Fibroblast of skin of left biceps (primary cell): ENCODE data around the gene MRGPRE.
"Not testable (repeated sequence)": the region's sequence is repeated elsewhere in the genome, so short reads cannot be mapped to it uniquely, and the experiment has no call there.

Experiments
- DNase-seq, 2 experiments: peaks; one replicate each; pipeline ENCODE4 v3.0.0-alpha.2; 2013; ENCODE audit warnings: low read depth in 2 of 2

The MRGPRE gene

GRCh38 chr11:3231851-3232744 is at the start of gene MRGPRE:
Gene MRGPRE (minus strand): TSS chr11:3232417. CDS start chr11:3228799, 3,618 bp downstream.
- no peak for DNase-seq

GRCh38 chr11:3281146-3281545 is 48.9 kb upstream of the MRGPRE start:
- DNase-seq = not testable (repeated sequence)

- DNase-seq = not testable (repeated sequence)
Measured at GRCh38 chr11:3280662-3281061, 48.4 kb upstream of the MRGPRE start.

GRCh38 chr11:3278922-3279321 is 46.7 kb upstream of the MRGPRE start:
- DNase-seq = not testable (repeated sequence)

GRCh38 chr11:3273629-3274028 is 41.4 kb upstream of the MRGPRE start:
- not testable (repeated sequence) for DNase-seq

GRCh38 chr11:3262548-3262947 is 30.3 kb upstream of the MRGPRE start:
- not testable (repeated sequence) for DNase-seq

- not testable (repeated sequence) for DNase-seq
Measured at GRCh38 chr11:3261831-3262230, 29.6 kb upstream of the MRGPRE start.

GRCh38 chr11:3257509-3257908 is 25.3 kb upstream of the MRGPRE start:
- DNase-seq = not testable (repeated sequence)

GRCh38 chr11:3255241-3255640 is 23.0 kb upstream of the MRGPRE start:
- not testable (repeated sequence) for DNase-seq

GRCh38 chr11:3254773-3255172 is 22.6 kb upstream of the MRGPRE start:
- DNase-seq = not testable (repeated sequence)

- DNase-seq = no peak
Measured at GRCh38 chr11:3245071-3245470, 12.9 kb upstream of the MRGPRE start.

- no peak for DNase-seq
Measured at GRCh38 chr11:3243880-3244279, 11.7 kb upstream of the MRGPRE start.

GRCh38 chr11:3237119-3237518 is 4.9 kb upstream of the MRGPRE start:
- DNase-seq = no peak

- no peak for DNase-seq
Measured at GRCh38 chr11:3234846-3235245, 2.6 kb upstream of the MRGPRE start.

- DNase-seq = no peak
Measured at GRCh38 chr11:3232956-3233355, 739 bp upstream of the MRGPRE start.

- no peak for DNase-seq
Measured at GRCh38 chr11:3231550-3231850, 717 bp downstream of the MRGPRE start.

- DNase-seq = no peak
Measured at GRCh38 chr11:3230636-3231549, 1.3 kb downstream of the MRGPRE start.

- no peak for DNase-seq
Measured at GRCh38 chr11:3229673-3230630, 2.3 kb downstream of the MRGPRE start.

- no peak for DNase-seq
Measured at GRCh38 chr11:3228445-3228829, 3.8 kb downstream of the MRGPRE start.

GRCh38 chr11:3227568-3228444 is 4.4 kb downstream of the MRGPRE start:
- no peak for DNase-seq
